GM12878 (cell line): ENCODE results near the gene ESYT2.

Source experiments
- ATF2 ChIP-seq: IDR thresholded peaks from 2 replicates; pipeline ENCODE4 v1.6.1; 2012; ENCODE audit warnings: low read length, inconsistent platforms
- E2F4 ChIP-seq: IDR thresholded peaks from 2 replicates; pipeline ENCODE4 v1.6.1; 2012; ENCODE audit warnings: low read depth, low read length, improper control_type of control experiment
- LARP7 ChIP-seq: fragments of 450-650 bp; IDR thresholded peaks from 2 replicates; pipeline ENCODE4 v1.6.1; 2017; ENCODE audit warnings: mild to moderate bottlenecking
- RCOR1 ChIP-seq: conservative IDR thresholded peaks from 2 replicates; pipeline ENCODE4 v1.6.1; 2012; ENCODE audit warnings: low read depth, low read length, improper control_type of control experiment
- ZNF24 ChIP-seq: fragments of 450-650 bp; IDR thresholded peaks from 2 replicates; pipeline ENCODE4 v1.6.1; 2017; ENCODE audit warnings: antibody characterized with exemption, mild to moderate bottlenecking
- TF ChIP-seq, protein P1 (sequence below): IDR thresholded peaks from 2 replicates; pipeline ENCODE4 v1.6.1; 2012; ENCODE audit warnings: improper control_type of control experiment, low read depth, low read length; ENCODE audit not compliant: insufficient replicate concordance
- TF ChIP-seq, protein P2 (sequence below): fragments of 450-650 bp; formaldehyde crosslinking; IDR thresholded peaks from 2 replicates; pipeline ENCODE4 v1.5.0; 2022; ENCODE audit warnings: mild to moderate bottlenecking, missing genetic modification characterization

- TF ChIP-seq RCOR1 = no peak
- TF ChIP-seq ZNF24 = no peak
- no peak for TF ChIP-seq E2F4
- TF ChIP-seq, protein P1, sequence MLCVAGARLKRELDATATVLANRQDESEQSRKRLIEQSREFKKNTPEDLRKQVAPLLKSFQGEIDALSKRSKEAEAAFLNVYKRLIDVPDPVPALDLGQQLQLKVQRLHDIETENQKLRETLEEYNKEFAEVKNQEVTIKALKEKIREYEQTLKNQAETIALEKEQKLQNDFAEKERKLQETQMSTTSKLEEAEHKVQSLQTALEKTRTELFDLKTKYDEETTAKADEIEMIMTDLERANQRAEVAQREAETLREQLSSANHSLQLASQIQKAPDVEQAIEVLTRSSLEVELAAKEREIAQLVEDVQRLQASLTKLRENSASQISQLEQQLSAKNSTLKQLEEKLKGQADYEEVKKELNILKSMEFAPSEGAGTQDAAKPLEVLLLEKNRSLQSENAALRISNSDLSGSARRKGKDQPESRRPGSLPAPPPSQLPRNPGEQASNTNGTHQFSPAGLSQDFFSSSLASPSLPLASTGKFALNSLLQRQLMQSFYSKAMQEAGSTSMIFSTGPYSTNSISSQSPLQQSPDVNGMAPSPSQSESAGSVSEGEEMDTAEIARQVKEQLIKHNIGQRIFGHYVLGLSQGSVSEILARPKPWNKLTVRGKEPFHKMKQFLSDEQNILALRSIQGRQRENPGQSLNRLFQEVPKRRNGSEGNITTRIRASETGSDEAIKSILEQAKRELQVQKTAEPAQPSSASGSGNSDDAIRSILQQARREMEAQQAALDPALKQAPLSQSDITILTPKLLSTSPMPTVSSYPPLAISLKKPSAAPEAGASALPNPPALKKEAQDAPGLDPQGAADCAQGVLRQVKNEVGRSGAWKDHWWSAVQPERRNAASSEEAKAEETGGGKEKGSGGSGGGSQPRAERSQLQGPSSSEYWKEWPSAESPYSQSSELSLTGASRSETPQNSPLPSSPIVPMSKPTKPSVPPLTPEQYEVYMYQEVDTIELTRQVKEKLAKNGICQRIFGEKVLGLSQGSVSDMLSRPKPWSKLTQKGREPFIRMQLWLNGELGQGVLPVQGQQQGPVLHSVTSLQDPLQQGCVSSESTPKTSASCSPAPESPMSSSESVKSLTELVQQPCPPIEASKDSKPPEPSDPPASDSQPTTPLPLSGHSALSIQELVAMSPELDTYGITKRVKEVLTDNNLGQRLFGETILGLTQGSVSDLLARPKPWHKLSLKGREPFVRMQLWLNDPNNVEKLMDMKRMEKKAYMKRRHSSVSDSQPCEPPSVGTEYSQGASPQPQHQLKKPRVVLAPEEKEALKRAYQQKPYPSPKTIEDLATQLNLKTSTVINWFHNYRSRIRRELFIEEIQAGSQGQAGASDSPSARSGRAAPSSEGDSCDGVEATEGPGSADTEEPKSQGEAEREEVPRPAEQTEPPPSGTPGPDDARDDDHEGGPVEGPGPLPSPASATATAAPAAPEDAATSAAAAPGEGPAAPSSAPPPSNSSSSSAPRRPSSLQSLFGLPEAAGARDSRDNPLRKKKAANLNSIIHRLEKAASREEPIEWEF = no peak
- TF ChIP-seq LARP7 = no peak
- TF ChIP-seq ATF2 = no peak
- TF ChIP-seq, protein P2, sequence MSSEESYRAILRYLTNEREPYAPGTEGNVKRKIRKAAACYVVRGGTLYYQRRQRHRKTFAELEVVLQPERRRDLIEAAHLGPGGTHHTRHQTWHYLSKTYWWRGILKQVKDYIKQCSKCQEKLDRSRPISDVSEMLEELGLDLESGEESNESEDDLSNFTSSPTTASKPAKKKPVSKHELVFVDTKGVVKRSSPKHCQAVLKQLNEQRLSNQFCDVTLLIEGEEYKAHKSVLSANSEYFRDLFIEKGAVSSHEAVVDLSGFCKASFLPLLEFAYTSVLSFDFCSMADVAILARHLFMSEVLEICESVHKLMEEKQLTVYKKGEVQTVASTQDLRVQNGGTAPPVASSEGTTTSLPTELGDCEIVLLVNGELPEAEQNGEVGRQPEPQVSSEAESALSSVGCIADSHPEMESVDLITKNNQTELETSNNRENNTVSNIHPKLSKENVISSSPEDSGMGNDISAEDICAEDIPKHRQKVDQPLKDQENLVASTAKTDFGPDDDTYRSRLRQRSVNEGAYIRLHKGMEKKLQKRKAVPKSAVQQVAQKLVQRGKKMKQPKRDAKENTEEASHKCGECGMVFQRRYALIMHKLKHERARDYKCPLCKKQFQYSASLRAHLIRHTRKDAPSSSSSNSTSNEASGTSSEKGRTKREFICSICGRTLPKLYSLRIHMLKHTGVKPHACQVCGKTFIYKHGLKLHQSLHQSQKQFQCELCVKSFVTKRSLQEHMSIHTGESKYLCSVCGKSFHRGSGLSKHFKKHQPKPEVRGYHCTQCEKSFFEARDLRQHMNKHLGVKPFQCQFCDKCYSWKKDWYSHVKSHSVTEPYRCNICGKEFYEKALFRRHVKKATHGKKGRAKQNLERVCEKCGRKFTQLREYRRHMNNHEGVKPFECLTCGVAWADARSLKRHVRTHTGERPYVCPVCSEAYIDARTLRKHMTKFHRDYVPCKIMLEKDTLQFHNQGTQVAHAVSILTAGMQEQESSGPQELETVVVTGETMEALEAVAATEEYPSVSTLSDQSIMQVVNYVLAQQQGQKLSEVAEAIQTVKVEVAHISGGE (CRISPR knock-in tag) = no peak
These were observed 46.4 kb downstream of the ESYT2 start for GRCh38 chr7:158782761-158783401.
